A549 (cell line): ENCODE data around the gene TRIM4.

ENCODE experiments used
- BHLHE40 ChIP-seq: IDR thresholded peaks from 2 replicates; pipeline ENCODE4 v1.6.1; 2012; ENCODE audit warnings: low read depth, low read length, inconsistent platforms
- CHD2 ChIP-seq: fragments of 150-350 bp; IDR thresholded peaks from 2 replicates; pipeline ENCODE4 v1.6.1; 2014; ENCODE audit warnings: low read length; ENCODE audit not compliant: partially characterized antibody
- EHMT2 ChIP-seq: fragments of 200-600 bp; sonication (generic); IDR thresholded peaks from 2 replicates; pipeline ENCODE4 v1.6.1; 2016; ENCODE audit warnings: antibody characterized with exemption, low read depth, mild to moderate bottlenecking, moderate library complexity
- FOSL2 ChIP-seq, 2 experiments: fragments of 450-650 bp in 1 of 2; fragments of >200 bp in 1 of 2; sonication (Bioruptor Twin) in 1 of 2; formaldehyde crosslinking; IDR thresholded peaks; 2 replicates each; pipeline versions ENCODE4 v1.5.0 to v1.6.1; 2016 to 2020; ENCODE audit warnings: mild to moderate bottlenecking in 1 of 2, moderate library complexity in 1 of 2
- MAZ ChIP-seq: fragments of 150-350 bp; IDR thresholded peaks from 2 replicates; pipeline ENCODE4 v1.6.1; 2014; ENCODE audit warnings: antibody characterized with exemption, low read depth, low read length, borderline replicate concordance
- NFE2L2 ChIP-seq: fragments of 150-350 bp; conservative IDR thresholded peaks from 2 replicates; pipeline ENCODE4 v1.6.1; 2014; ENCODE audit warnings: low read length
- POLR2A ChIP-seq: IDR thresholded peaks from 2 replicates; pipeline ENCODE4 v1.6.1; 2012; ENCODE audit warnings: mild to moderate bottlenecking, low read length
- SMC3 ChIP-seq: fragments of >200 bp; sonication (Bioruptor Twin); formaldehyde crosslinking; IDR thresholded peaks from 3 replicates; pipeline ENCODE4 v1.6.1; 2018; ENCODE audit warnings: inconsistent platforms
- SREBF2 ChIP-seq: fragments of 450-650 bp; IDR thresholded peaks from 2 replicates; pipeline ENCODE4 v1.6.1; 2014; ENCODE audit warnings: mild to moderate bottlenecking, moderate library complexity
- ZC3H11A ChIP-seq: fragments of 450-650 bp; IDR thresholded peaks from 2 replicates; pipeline ENCODE4 v1.6.1; 2014; ENCODE audit warnings: antibody characterized with exemption, mild to moderate bottlenecking
- ZNF302 ChIP-seq: fragments of 250-450 bp; sonication (Bioruptor Pico); IDR thresholded peaks from 2 replicates; pipeline ENCODE4 v1.9.0; 2021; ENCODE audit warnings: inconsistent platforms, mild to moderate bottlenecking, moderate library complexity
- TF ChIP-seq, protein P1 (sequence below): fragments of >200 bp; sonication (Bioruptor Twin); formaldehyde crosslinking; IDR thresholded peaks from 3 replicates; pipeline ENCODE4 v1.5.1; 2016
- TF ChIP-seq, protein P2 (sequence below): fragments of 450-650 bp; IDR thresholded peaks from 2 replicates; pipeline ENCODE4 v1.6.1; 2014; ENCODE audit warnings: antibody characterized with exemption
- TF ChIP-seq, protein P3 (sequence below): fragments of >200 bp; sonication (Bioruptor Twin); formaldehyde crosslinking; IDR thresholded peaks from 3 replicates; pipeline ENCODE4 v1.6.1; 2016

DNA sequence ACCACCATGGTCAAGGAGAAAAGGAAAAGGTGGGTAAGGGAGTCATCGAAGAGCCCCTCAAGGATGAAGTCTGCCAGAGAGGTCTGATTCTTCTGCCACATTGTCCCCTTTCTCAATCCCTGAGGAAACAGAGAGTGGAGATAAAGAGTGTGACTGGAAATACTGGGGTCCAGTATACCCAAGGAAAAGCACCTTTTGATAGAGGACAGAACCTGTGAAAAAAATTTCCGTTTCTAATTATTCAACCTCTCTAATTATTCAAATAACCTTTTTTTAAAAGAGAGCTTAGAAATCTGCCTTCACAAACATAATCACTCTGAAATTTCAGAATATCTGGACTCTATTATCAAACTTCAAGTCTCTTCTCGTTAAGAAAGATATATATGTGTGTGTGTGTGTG is 42.4 kb downstream of the TRIM4 start, which contains the start of gene OR2AE1:
- TF ChIP-seq FOSL2 (IDR thresholded peaks at IDR 0.05), result no peak
- no peak for TF ChIP-seq FOSL2 (CRISPR knock-in tag; IDR thresholded peaks at IDR 0.05)
- TF ChIP-seq, protein P1, sequence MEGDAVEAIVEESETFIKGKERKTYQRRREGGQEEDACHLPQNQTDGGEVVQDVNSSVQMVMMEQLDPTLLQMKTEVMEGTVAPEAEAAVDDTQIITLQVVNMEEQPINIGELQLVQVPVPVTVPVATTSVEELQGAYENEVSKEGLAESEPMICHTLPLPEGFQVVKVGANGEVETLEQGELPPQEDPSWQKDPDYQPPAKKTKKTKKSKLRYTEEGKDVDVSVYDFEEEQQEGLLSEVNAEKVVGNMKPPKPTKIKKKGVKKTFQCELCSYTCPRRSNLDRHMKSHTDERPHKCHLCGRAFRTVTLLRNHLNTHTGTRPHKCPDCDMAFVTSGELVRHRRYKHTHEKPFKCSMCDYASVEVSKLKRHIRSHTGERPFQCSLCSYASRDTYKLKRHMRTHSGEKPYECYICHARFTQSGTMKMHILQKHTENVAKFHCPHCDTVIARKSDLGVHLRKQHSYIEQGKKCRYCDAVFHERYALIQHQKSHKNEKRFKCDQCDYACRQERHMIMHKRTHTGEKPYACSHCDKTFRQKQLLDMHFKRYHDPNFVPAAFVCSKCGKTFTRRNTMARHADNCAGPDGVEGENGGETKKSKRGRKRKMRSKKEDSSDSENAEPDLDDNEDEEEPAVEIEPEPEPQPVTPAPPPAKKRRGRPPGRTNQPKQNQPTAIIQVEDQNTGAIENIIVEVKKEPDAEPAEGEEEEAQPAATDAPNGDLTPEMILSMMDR, result no peak
- TF ChIP-seq, protein P2, sequence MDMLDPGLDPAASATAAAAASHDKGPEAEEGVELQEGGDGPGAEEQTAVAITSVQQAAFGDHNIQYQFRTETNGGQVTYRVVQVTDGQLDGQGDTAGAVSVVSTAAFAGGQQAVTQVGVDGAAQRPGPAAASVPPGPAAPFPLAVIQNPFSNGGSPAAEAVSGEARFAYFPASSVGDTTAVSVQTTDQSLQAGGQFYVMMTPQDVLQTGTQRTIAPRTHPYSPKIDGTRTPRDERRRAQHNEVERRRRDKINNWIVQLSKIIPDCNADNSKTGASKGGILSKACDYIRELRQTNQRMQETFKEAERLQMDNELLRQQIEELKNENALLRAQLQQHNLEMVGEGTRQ, result no peak
- TF ChIP-seq MAZ, result no peak
- TF ChIP-seq, protein P3, sequence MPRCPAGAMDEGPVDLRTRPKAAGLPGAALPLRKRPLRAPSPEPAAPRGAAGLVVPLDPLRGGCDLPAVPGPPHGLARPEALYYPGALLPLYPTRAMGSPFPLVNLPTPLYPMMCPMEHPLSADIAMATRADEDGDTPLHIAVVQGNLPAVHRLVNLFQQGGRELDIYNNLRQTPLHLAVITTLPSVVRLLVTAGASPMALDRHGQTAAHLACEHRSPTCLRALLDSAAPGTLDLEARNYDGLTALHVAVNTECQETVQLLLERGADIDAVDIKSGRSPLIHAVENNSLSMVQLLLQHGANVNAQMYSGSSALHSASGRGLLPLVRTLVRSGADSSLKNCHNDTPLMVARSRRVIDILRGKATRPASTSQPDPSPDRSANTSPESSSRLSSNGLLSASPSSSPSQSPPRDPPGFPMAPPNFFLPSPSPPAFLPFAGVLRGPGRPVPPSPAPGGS, result no peak
- no peak for TF ChIP-seq ZC3H11A
- no peak for TF ChIP-seq CHD2
- no peak for TF ChIP-seq EHMT2
- no peak for TF ChIP-seq POLR2A
- TF ChIP-seq SREBF2, result no peak
- TF ChIP-seq SMC3, result no peak
- TF ChIP-seq ZNF302 (CRISPR knock-in tag), result no peak
- TF ChIP-seq NFE2L2, result no peak
- TF ChIP-seq BHLHE40, result no peak
